HEK293T (cell line): ENCODE results near the gene NDP.

ENCODE experiments used
- BHLHE40 ChIP-seq: fragments of 450-650 bp; IDR thresholded peaks from 2 replicates; pipeline ENCODE4 v1.6.1; 2016; ENCODE audit warnings: mild to moderate bottlenecking, moderate library complexity, borderline replicate concordance
- CTBP1 ChIP-seq: fragments of 450-650 bp; IDR thresholded peaks from 2 replicates; pipeline ENCODE4 v1.6.1; 2016; ENCODE audit warnings: borderline replicate concordance
- ELF4 ChIP-seq: fragments of 450-650 bp; IDR thresholded peaks from 2 replicates; pipeline ENCODE4 v1.6.1; 2017; ENCODE audit warnings: antibody characterized with exemption
- FOXM1 ChIP-seq: fragments of 450-650 bp; IDR thresholded peaks from 2 replicates; pipeline ENCODE4 v1.6.1; 2017; ENCODE audit warnings: mild to moderate bottlenecking, borderline replicate concordance
- HDGF ChIP-seq: fragments of 450-650 bp; IDR thresholded peaks from 2 replicates; pipeline ENCODE4 v1.6.1; 2017; ENCODE audit warnings: antibody characterized with exemption, borderline replicate concordance
- L3MBTL2 ChIP-seq: fragments of 450-650 bp; conservative IDR thresholded peaks from 2 replicates; pipeline ENCODE4 v1.6.1; 2016; ENCODE audit warnings: mild to moderate bottlenecking
- SP1 ChIP-seq: fragments of 450-650 bp; IDR thresholded peaks from 2 replicates; pipeline ENCODE4 v1.6.1; 2017
- SUZ12 ChIP-seq: fragments of 450-650 bp; IDR thresholded peaks from 2 replicates; pipeline ENCODE4 v1.6.1; 2016; ENCODE audit warnings: mild to moderate bottlenecking
- TARDBP ChIP-seq: fragments of 450-650 bp; IDR thresholded peaks from 2 replicates; pipeline ENCODE4 v1.6.1; 2016
- ZNF384 ChIP-seq: fragments of 450-650 bp; IDR thresholded peaks from 2 replicates; pipeline ENCODE4 v1.6.1; 2016

GRCh38 chrX:43996491-43996890, 23.3 kb upstream of the NDP start:
- TF ChIP-seq FOXM1 (no peak), SUZ12 (no peak), BHLHE40 (no peak), ELF4 (no peak), L3MBTL2 (no peak), TARDBP (no peak), SP1 (no peak), HDGF (no peak), CTBP1 (no peak), ZNF384 (no peak)
